T-helper 17 cell (primary cell): ENCODE results near the gene FAM151B. TPM values are rescaled to one million over a fixed set of nuclear protein-coding genes. Genes with fewer than 3 reads are reported as not detected.
"Not testable (repeated sequence)": the region's sequence is repeated elsewhere in the genome, so short reads cannot be mapped to it uniquely, and the experiment has no call there.

Experiments used
- ATAC-seq: fragments of 150-1000 bp; cut with Tn5 transposase; 2 replicates; pipeline ENCODE4 v1.10.0; 2021; ENCODE audit warnings: mild to moderate bottlenecking, moderate library complexity
- DNase-seq, 3 donors: peaks; one replicate each; pipeline versions ENCODE4 v3.0.0 to v3.0.0-alpha.2; 2020 to 2021
- H3K9me3 ChIP-seq: one replicate; pipeline ENCODE4 v1.7.0; 2013; ENCODE audit warnings: low read length, mild to moderate bottlenecking; ENCODE audit not compliant: control insufficient read depth, poor library complexity, severe bottlenecking
- H3K27ac Mint-ChIP-seq: one replicate; pipeline ENCODE4 v1.8.0; 2022; ENCODE audit warnings: mild to moderate bottlenecking, moderate library complexity, mixed read lengths
- H3K27me3 Mint-ChIP-seq: one replicate; pipeline ENCODE4 v1.8.0; 2022; ENCODE audit warnings: mixed read lengths
- H3K36me3 Mint-ChIP-seq: one replicate; pipeline ENCODE4 v1.8.0; 2022; ENCODE audit warnings: low read depth, mixed read lengths
- H3K4me1 Mint-ChIP-seq: one replicate; pipeline ENCODE4 v1.8.0; 2022; ENCODE audit warnings: mild to moderate bottlenecking, mixed read lengths
- H3K4me3 Mint-ChIP-seq: one replicate; pipeline ENCODE4 v1.8.0; 2022; ENCODE audit warnings: mild to moderate bottlenecking, moderate library complexity, mixed read lengths
- total RNA-seq, 4 donors: library from RNA in 2 of 4; stranded (reverse) in 2 of 4; gene quantifications; one replicate each; pipeline ENCODE4 v1.2.3 and lab custom pipeline; 2022 to 2026

FAM151B gene
- total RNA-seq (under 1 TPM in 1 of 2 donors, not detected in 1; 0.32 TPM), total RNA-seq (lab: John Stamatoyannopoulos, UW) (0.45 to 0.93 reads per million in 2 donors)

GRCh38 chr5:80487829-80488721 lies at the start of gene FAM151B:
TSS of gene FAM151B (plus strand) at chr5:80488100. CDS start at chr5:80488124, 24 bp downstream.
- ATAC-seq (peak; percentile 93), DNase-seq (peak; percentile 36 to 63 (median 51))
- no peaks in the 10 kb centered on the region for H3K36me3 Mint-ChIP-seq
- no peaks in the 10 kb centered on the region for H3K9me3 ChIP-seq
- H3K27me3 Mint-ChIP-seq, result peaks cover 9% of the 10 kb centered on the region
- H3K27ac Mint-ChIP-seq, result peak within 1 kb of the TSS; percentile 21
- peak within 1 kb of the TSS; percentile 84 for H3K4me3 Mint-ChIP-seq
- peaks cover 15% of the 10 kb centered on the region for H3K4me1 Mint-ChIP-seq

- ATAC-seq (no peak), DNase-seq (no peak)
- Mint-ChIP-seq H3K4me3 (no peak overlapping the region), H3K36me3 (peaks cover 10% of the 10 kb centered on the region), H3K27ac (no peak overlapping the region), H3K4me1 (no peaks in the 10 kb centered on the region), H3K27me3 (no peaks in the 10 kb centered on the region)
- H3K9me3 ChIP-seq, result no peaks in the 10 kb centered on the region
These were observed 49.2 kb upstream of the FAM151B start for GRCh38 chr5:80438739-80439138.

- no peaks in the 10 kb centered on the region for H3K9me3 ChIP-seq
- H3K36me3 Mint-ChIP-seq, result peaks cover 10% of the 10 kb centered on the region
- no peak overlapping the region for H3K27ac Mint-ChIP-seq
- ATAC-seq (no peak), DNase-seq (no peak)
- no peaks in the 10 kb centered on the region for H3K27me3 Mint-ChIP-seq
- no peaks in the 10 kb centered on the region for H3K4me1 Mint-ChIP-seq
- H3K4me3 Mint-ChIP-seq, result no peak overlapping the region
These were observed 48.7 kb upstream of the FAM151B start for GRCh38 chr5:80439213-80439612.

- no peaks in the 10 kb centered on the region for H3K9me3 ChIP-seq
- no peak for ATAC-seq
- no peak for DNase-seq
- Mint-ChIP-seq H3K4me3 (no peak overlapping the region), H3K27ac (no peak overlapping the region), H3K36me3 (peaks cover 4% of the 10 kb centered on the region), H3K27me3 (no peaks in the 10 kb centered on the region), H3K4me1 (peaks cover 2% of the 10 kb centered on the region)
These were observed 45.2 kb upstream of the FAM151B start for GRCh38 chr5:80442742-80443141.

GRCh38 chr5:80453366-80453765 lies 34.5 kb upstream of the FAM151B start:
- Mint-ChIP-seq H3K27ac (no peak overlapping the region), H3K4me1 (no peaks in the 10 kb centered on the region), H3K36me3 (peaks cover 3% of the 10 kb centered on the region), H3K4me3 (no peak overlapping the region), H3K27me3 (no peaks in the 10 kb centered on the region)
- DNase-seq (no peak), ATAC-seq (no peak)
- no peaks in the 10 kb centered on the region for H3K9me3 ChIP-seq

GRCh38 chr5:80463269-80463668 lies 24.6 kb upstream of the FAM151B start:
- Mint-ChIP-seq H3K27ac (no peak overlapping the region), H3K4me1 (no peaks in the 10 kb centered on the region), H3K36me3 (peaks cover 9% of the 10 kb centered on the region), H3K27me3 (no peaks in the 10 kb centered on the region), H3K4me3 (no peak overlapping the region)
- no peaks in the 10 kb centered on the region for H3K9me3 ChIP-seq
- DNase-seq (no peak), ATAC-seq (no peak)

- Mint-ChIP-seq H3K4me3 (no peak overlapping the region), H3K27ac (no peak overlapping the region), H3K27me3 (no peaks in the 10 kb centered on the region), H3K4me1 (no peaks in the 10 kb centered on the region), H3K36me3 (peaks cover 11% of the 10 kb centered on the region)
- H3K9me3 ChIP-seq, result peaks cover 4% of the 10 kb centered on the region
- no peak for ATAC-seq
- no peak for DNase-seq
These were observed 21.0 kb upstream of the FAM151B start for GRCh38 chr5:80466669-80467485.

GRCh38 chr5:80468131-80468530 lies 19.8 kb upstream of the FAM151B start:
- ATAC-seq, result no peak

GRCh38 chr5:80470631-80471030 lies 17.3 kb upstream of the FAM151B start:
- H3K9me3 ChIP-seq, ATAC-seq, H3K4me3 Mint-ChIP-seq, H3K27me3 Mint-ChIP-seq, H3K36me3 Mint-ChIP-seq, H3K27ac Mint-ChIP-seq, H3K4me1 Mint-ChIP-seq, DNase-seq: not testable (repeated sequence)

More at GRCh38 chr5:80468131-80468530, 19.8 kb upstream of the FAM151B start:
- H3K4me1 Mint-ChIP-seq, result no peaks in the 10 kb centered on the region
- H3K27ac Mint-ChIP-seq, result no peak overlapping the region
- H3K4me3 Mint-ChIP-seq, result no peak overlapping the region
- peaks cover 4% of the 10 kb centered on the region for H3K9me3 ChIP-seq
- no peak for DNase-seq
- no peaks in the 10 kb centered on the region for H3K27me3 Mint-ChIP-seq
- H3K36me3 Mint-ChIP-seq, result peaks cover 11% of the 10 kb centered on the region

- peaks cover 4% of the 10 kb centered on the region for H3K9me3 ChIP-seq
- Mint-ChIP-seq H3K27me3 (no peaks in the 10 kb centered on the region), H3K4me1 (no peaks in the 10 kb centered on the region), H3K4me3 (no peak overlapping the region), H3K36me3 (peaks cover 4% of the 10 kb centered on the region), H3K27ac (no peak overlapping the region)
- DNase-seq (no peak), ATAC-seq (no peak)
These were observed 13.0 kb upstream of the FAM151B start for GRCh38 chr5:80474929-80475328.

GRCh38 chr5:80479713-80480112 lies 8.2 kb upstream of the FAM151B start:
- ATAC-seq (no peak), DNase-seq (no peak)
- no peaks in the 10 kb centered on the region for H3K36me3 Mint-ChIP-seq
- H3K27ac Mint-ChIP-seq, result no peak overlapping the region
- H3K4me1 Mint-ChIP-seq, result peaks cover 2% of the 10 kb centered on the region
- H3K27me3 Mint-ChIP-seq, result no peaks in the 10 kb centered on the region
- H3K9me3 ChIP-seq, result no peaks in the 10 kb centered on the region
- no peak overlapping the region for H3K4me3 Mint-ChIP-seq

- DNase-seq (no peak), ATAC-seq (no peak)
- H3K4me1 Mint-ChIP-seq, result peaks cover 2% of the 10 kb centered on the region
- H3K9me3 ChIP-seq, result no peaks in the 10 kb centered on the region
- no peak overlapping the region for H3K27ac Mint-ChIP-seq
- no peaks in the 10 kb centered on the region for H3K27me3 Mint-ChIP-seq
- H3K4me3 Mint-ChIP-seq, result no peak overlapping the region
- no peaks in the 10 kb centered on the region for H3K36me3 Mint-ChIP-seq
These were observed 7.5 kb upstream of the FAM151B start for GRCh38 chr5:80480354-80480753.
